PC-3 (cell line): ENCODE results near the gene NOC2L. TPM values are rescaled to one million over a fixed set of nuclear protein-coding genes. Genes with fewer than 3 reads are reported as not detected.

Experiments used
- ATAC-seq: fragments of 200-7000 bp; cut with Tn5 transposase; 2 replicates; pipeline ENCODE4 v1.9.1; 2020; ENCODE audit warnings: mild to moderate bottlenecking, moderate library complexity
- BruUV-seq: library from RNA; stranded (reverse); fragments of 400-500 nt; replicated peaks from 2 replicates; lab custom pipeline; 2021; lab: Mats Ljungman, UMichigan
- CTCF ChIA-PET: fragments of 300-600 bp; sonication (Branson Sonifier 250); formaldehyde crosslinking; loops from one replicate; lab custom pipeline; 2022; ENCODE audit warnings: antibody characterized with exemption; lab: Charles Lee
- POLR2A ChIA-PET: fragments of 300-600 bp; sonication (Branson Sonifier 250); formaldehyde crosslinking; loops from one replicate; lab custom pipeline; 2022; ENCODE audit warnings: antibody characterized with exemption; ENCODE audit not compliant: unreplicated experiment; lab: Charles Lee
- DNase-seq: peaks from one replicate; pipeline ENCODE4 v3.0.0-alpha.2; 2015
- H2AFZ ChIP-seq: fragments of 300-600 bp; sonication (generic); 2 replicates; pipeline ENCODE4 v1.6.0; 2016; ENCODE audit warnings: antibody characterized with exemption, low read length
- H3F3A ChIP-seq: fragments of 300-600 bp; sonication (generic); one replicate; pipeline ENCODE4 v1.6.0; 2017; ENCODE audit warnings: antibody characterized with exemption, low read length, control low read depth, mild to moderate bottlenecking; ENCODE audit not compliant: unreplicated experiment
- H3K27ac ChIP-seq: fragments of 300-600 bp; sonication (generic); 2 replicates; pipeline ENCODE4 v1.5.1; 2016; ENCODE audit warnings: mild to moderate bottlenecking, low read length
- H3K27me3 ChIP-seq: fragments of 300-600 bp; sonication (generic); 2 replicates; pipeline ENCODE4 v1.6.1; 2016; ENCODE audit warnings: low read length, mixed read lengths
- H3K36me3 ChIP-seq: fragments of 300-600 bp; sonication (generic); 2 replicates; pipeline ENCODE4 v1.6.1; 2016; ENCODE audit warnings: low read depth, mixed run types, low read length, mixed read lengths
- H3K4me1 ChIP-seq: fragments of 300-600 bp; sonication (generic); 2 replicates; pipeline ENCODE4 v1.5.1; 2016; ENCODE audit warnings: low read length; ENCODE audit not compliant: insufficient read depth
- H3K4me2 ChIP-seq: fragments of 300-600 bp; sonication (generic); 2 replicates; pipeline ENCODE4 v1.6.0; 2016; ENCODE audit warnings: low read length
- H3K4me3 ChIP-seq: fragments of 300-600 bp; sonication (generic); 2 replicates; pipeline ENCODE4 v1.5.1; 2016; ENCODE audit warnings: mild to moderate bottlenecking, low read length, mixed read lengths
- H3K79me2 ChIP-seq: fragments of 300-600 bp; sonication (generic); 2 replicates; pipeline ENCODE4 v1.6.1; 2017; ENCODE audit warnings: low read length, mixed read lengths
- H3K9ac ChIP-seq: fragments of 300-600 bp; sonication (generic); 2 replicates; pipeline ENCODE4 v1.6.0; 2016; ENCODE audit warnings: mild to moderate bottlenecking, low read length
- H3K9me2 ChIP-seq: fragments of 300-600 bp; sonication (generic); replicated peaks from 2 replicates; pipeline ENCODE4 v1.6.1; 2016; ENCODE audit warnings: mixed run types, low read length, mixed read lengths
- H3K9me3 ChIP-seq: fragments of 300-600 bp; sonication (generic); 2 replicates; pipeline ENCODE4 v1.6.1; 2016; ENCODE audit warnings: low read length, mixed read lengths
- H4K20me1 ChIP-seq: fragments of 300-600 bp; sonication (generic); 2 replicates; pipeline ENCODE4 v1.6.1; 2016; ENCODE audit warnings: low read length, mixed read lengths
- CTCF ChIP-seq: fragments of 300-600 bp; sonication (generic); conservative IDR thresholded peaks from 2 replicates; pipeline ENCODE4 v1.5.1; 2017; ENCODE audit warnings: antibody characterized with exemption, low read depth, mild to moderate bottlenecking, low read length
- EZH2 ChIP-seq: fragments of 300-600 bp; sonication (generic); IDR thresholded peaks from one replicate; pipeline ENCODE4 v1.6.1; 2017; ENCODE audit warnings: antibody characterized with exemption, mild to moderate bottlenecking, low read length; ENCODE audit not compliant: unreplicated experiment
- EZH2phosphoT487 ChIP-seq: fragments of 300-600 bp; sonication (generic); IDR thresholded peaks from 2 replicates; pipeline ENCODE4 v1.6.1; 2018; ENCODE audit warnings: mild to moderate bottlenecking, antibody characterized with exemption, low read length, borderline replicate concordance
- intact Hi-C: fragments of 100-400 bp; cut with micrococcal nuclease; formaldehyde crosslinking; loops from 2 replicates; pipeline ENCODE4 v1.9.0; 2023
- total RNA-seq: library from RNA; depleted of rRNA; stranded (reverse); fragments of >200 nt; gene quantifications from 2 replicates; pipeline ENCODE4 v1.2.3, GENCODE V29; 2014

NOC2L gene
- total RNA-seq, 1 experiment from 2014 or later: 262 TPM

GRCh38 chr1:981955-982558 lies 23.0 kb upstream of the NOC2L start, which contains the start of gene PERM1:
Gene PERM1, minus strand, starts transcription at chr1:982093. Its CDS starts 1,064 bp downstream, at chr1:981029.
- no peaks in the 10 kb centered on the region for H3K36me3 ChIP-seq
- peak within 1 kb of the TSS; percentile 85 for H3K4me2 ChIP-seq
- no peaks in the 10 kb centered on the region for H3F3A ChIP-seq
- no TSS peak for BruUV-seq
- peak; percentile 3 for ATAC-seq
- TF ChIP-seq EZH2 (no peak), EZH2phosphoT487 (no peak), CTCF (no peak)
- no peaks in the 10 kb centered on the region for H3K9me2 ChIP-seq
- intact Hi-C loops: no loop called here
- H3K27me3 ChIP-seq: peaks cover 11% of the 10 kb centered on the region
- H3K4me3 ChIP-seq: peak within 1 kb of the TSS; percentile 60
- H3K79me2 ChIP-seq: no peaks in the 10 kb centered on the region
- ChIA-PET POLR2A (interaction anchor here (0.6 kb wide), 1 partner anchor 41 kb away, joined by 5 read pairs; no protein-coding TSS in a partner anchor), CTCF (interaction anchor here (1.0 to 3.1 kb wide), 5 partner anchors 15 to 632 kb away, joined by 3 to 23 read pairs (median 7); partner anchors contain the start of genes ISG15 and PLEKHN1)
- no peaks in the 10 kb centered on the region for H4K20me1 ChIP-seq
- no peak for DNase-seq
- no peak within 1 kb of the TSS for H3K27ac ChIP-seq
- no peaks in the 10 kb centered on the region for H3K9me3 ChIP-seq
- H3K9ac ChIP-seq: no peak within 1 kb of the TSS
- peaks cover 19% of the 10 kb centered on the region for H3K4me1 ChIP-seq
- peak within 1 kb of the TSS; percentile 69 for H2AFZ ChIP-seq

- BruUV-seq: no TSS peak
- DNase-seq: no peak
- no peak overlapping the region for H3K27ac ChIP-seq
- H3K9me2 ChIP-seq: no peaks in the 10 kb centered on the region
- H3K9me3 ChIP-seq: no peaks in the 10 kb centered on the region
- ChIA-PET CTCF (interaction anchor here (1.4 to 3.1 kb wide), 2 partner anchors 82 to 633 kb away, joined by 4 to 23 read pairs; no protein-coding TSS in a partner anchor), POLR2A (interaction anchor here (0.6 kb wide), 2 partner anchors 41 to 93 kb away, joined by 3 to 5 read pairs; partner anchors contain the start of gene RNF223)
- no peaks in the 10 kb centered on the region for H4K20me1 ChIP-seq
- H3K36me3 ChIP-seq: no peaks in the 10 kb centered on the region
- H3K4me2 ChIP-seq: no peak overlapping the region
- TF ChIP-seq EZH2phosphoT487 (no peak), CTCF (no peak)
- H3K9ac ChIP-seq: no peak overlapping the region
- H3K79me2 ChIP-seq: no peaks in the 10 kb centered on the region
- H3K4me3 ChIP-seq: no peak overlapping the region
- ATAC-seq: no peak
- H3K27me3 ChIP-seq: peaks cover 11% of the 10 kb centered on the region
- no peak overlapping the region for H2AFZ ChIP-seq
- H3F3A ChIP-seq: no peaks in the 10 kb centered on the region
- peaks cover 19% of the 10 kb centered on the region for H3K4me1 ChIP-seq
- intact Hi-C loops: no loop called here
Observed at GRCh38 chr1:981491-981954, 22.5 kb upstream of the NOC2L start.
